Activated CD8-positive, alpha-beta memory T cell treated with anti-CD3 and anti-CD28 coated beads for 48 hours (primary cell): Measurements from ENCODE around the gene TLE1.
A peak's percentile ranks its signal among the peaks of the same experiment; 100 is the strongest.
"Not testable (repeated sequence)": the region's sequence is repeated elsewhere in the genome, so short reads cannot be mapped to it uniquely, and the experiment has no call there.

ENCODE experiments used
- DNase-seq, 3 experiments: peaks; one replicate each; pipeline ENCODE4 v3.0.0-alpha.2; 2020; ENCODE audit warnings: low read depth in 2 of 3, low spot score in 2 of 3

TLE1 gene

DNA sequence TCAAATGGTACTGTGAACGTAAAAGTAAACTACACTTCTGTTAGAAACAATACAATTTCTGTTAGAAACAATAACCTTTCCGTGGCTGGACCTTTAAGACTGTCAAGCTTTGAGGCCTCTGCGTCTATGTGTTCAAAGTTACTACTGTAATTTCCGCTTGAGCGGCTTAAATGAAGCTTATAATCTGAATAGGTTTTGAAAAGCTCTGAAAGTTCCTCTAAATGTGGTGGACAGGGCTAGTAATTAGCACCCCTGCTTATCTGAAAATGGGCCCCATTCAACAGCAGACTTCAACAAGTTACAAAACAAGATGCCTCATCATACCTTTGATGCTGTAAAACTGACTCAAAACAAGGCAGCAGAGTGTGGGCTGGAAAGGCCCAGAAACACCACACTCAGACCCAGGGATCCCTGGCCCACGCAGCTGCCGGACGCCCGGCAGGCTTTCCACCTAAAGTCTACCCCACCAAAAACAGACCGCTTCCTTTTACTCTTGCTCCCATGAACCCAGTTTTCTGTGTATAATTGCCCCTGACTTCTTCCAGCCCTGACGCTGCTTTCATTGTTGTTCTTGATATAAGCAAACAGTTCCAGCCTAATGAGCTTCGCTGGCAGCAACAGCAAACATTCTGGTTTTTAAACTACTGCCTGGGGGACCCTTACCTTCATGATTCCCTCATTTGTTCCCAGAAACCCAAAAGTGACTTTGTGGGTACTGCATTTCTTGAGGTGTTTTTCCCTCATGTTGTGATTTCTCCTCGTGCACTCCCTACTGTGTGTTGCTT, 66.7 kb downstream of the TLE1 start:
- DNase-seq: no peak

DNA sequence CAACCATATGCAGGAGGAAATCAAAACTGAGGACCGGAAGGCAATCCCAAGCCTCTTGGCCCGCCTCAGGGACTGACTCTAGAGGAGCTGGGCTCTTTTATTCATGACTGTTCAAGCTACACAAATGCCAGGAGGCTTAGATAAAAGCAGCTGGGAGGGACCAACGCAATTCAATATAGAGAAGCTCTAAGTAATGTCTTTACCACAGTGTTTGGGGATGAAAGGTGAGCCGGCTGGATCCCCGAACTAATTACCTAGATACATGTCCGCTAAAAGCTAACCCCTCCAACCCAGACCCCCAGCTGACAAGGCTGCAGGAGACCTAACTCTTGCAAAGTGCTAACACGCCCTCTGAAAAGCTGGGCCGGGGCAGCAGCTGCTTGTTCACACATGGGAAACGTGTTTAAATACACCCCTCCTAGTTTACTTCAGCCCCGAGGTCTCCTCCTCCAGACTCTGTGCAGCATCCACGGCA, 67.5 kb downstream of the TLE1 start:
- no peak for DNase-seq

DNA sequence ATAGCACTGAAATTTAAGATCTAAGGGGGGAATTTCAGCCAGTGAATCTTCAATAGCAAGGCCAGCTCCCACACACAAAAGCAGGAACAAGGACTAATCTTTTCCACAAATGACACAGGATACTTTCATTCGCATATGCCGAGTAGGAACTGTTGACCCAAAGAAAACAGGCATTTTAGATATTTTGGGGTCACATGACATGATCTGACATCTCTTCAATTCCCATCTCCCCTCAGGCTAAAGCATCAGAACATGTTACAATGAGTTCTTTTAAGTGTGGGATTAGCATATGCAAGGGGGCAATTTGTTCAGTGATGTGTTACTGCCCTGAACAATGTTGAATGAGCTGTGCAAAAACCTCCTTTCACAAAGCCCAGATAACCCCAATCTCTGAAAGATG, 68.2 kb downstream of the TLE1 start:
- no peak for DNase-seq

DNA sequence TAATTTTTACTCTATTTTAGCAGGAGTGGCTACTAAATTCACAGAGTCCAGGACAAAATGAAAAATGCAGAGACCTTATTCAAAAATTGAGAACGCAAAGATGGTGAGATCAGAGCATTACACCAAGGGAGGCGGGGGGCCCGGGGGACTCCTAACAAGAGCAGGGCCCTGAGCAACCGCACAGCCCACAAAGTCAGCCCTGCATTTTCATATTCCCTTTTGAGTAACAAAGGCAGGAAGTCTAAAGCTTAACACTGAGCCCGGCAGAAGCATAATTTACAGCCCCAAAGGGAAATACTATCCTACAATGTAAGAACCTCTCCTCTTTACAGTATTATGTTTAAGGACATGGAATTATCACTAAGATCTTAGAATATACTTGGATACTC, 69.4 kb downstream of the TLE1 start:
- peak in 1 of 3 experiments; percentile 2 for DNase-seq

DNA sequence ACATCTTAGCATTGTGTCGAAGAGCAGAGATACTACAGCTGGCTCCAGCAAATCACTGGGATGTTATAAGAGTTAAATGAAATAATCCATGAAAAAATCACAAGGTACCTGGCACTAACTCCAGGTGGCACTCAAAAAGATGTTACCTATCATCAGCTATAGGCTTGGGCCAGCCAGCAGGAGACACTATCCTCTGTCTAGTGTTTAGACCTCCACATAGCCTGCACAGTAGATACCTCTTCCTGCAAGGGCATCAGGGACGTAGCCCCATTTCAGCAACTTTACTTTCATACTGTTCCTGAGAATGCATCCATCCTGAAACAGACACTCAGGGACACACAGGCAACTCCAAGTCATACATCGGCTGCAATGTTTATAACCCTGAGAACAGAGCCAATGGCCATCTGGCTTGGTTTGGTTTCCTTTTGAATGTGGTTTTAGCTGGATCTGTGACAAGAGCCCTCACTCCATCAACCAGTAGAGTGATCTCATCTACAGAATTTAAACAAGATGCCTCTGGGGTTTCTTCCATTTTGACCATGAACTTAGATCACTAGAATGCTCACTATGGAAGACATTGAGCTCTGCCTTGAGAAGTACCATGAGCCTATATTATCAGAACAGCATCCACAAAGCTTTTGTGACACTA, 69.9 kb downstream of the TLE1 start:
- no peak for DNase-seq

DNA sequence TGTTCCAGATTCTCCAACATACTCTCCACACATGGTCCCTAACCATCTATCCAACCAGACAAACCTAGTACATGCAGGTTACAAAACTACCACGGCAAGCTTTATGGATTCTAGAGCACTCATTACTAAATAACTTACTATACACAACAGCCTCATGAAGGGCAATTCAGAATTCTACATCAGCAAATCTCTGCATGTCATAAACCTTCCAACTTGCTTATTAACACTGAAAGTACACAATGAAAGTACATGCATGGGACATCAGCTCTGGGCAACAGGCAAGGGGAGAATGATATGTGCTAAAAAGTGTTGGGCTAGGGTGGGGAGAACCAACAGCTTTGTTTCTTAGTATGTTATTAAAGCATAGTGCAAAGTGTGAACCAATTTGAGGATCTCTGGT, 70.4 kb downstream of the TLE1 start:
- no peak for DNase-seq

DNA sequence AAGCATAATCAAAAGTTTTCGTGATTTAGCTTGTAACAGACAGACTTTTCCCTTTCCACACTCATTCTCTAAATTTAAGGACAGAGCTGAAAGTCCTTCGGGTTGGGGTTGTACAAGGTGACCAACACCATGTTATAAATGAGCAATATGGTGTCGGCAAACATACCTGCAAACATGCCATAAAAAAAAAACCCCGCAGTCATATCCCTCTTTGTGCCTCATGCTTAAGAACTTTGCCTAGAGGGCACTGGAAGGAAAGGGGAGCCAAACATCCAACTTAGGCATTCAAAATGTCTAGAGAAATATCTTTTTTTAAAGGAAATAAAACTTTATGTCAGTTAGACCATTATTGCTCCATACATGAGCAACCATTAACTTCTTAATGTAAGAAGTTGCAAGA, 73.2 kb downstream of the TLE1 start:
- no peak for DNase-seq

DNA sequence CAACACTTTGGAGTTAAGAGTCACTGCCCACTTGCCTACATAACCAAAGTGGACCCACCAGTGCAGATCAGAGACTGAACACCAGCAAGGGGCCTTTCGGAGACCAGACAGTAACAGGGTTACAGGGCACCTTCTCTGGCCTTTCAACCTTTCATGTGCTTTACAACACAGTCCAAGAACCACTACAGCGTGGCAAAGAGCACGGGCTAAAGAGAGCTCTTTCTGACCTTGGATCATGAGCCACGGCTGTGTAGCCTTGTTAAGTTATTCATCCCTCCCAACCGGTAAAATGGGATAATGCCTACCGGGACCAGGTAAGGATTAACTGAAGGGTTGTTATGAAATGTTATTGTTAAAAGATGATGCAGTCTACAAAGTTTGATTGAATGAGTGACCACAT, 75.0 kb downstream of the TLE1 start:
- no peak for DNase-seq

DNA sequence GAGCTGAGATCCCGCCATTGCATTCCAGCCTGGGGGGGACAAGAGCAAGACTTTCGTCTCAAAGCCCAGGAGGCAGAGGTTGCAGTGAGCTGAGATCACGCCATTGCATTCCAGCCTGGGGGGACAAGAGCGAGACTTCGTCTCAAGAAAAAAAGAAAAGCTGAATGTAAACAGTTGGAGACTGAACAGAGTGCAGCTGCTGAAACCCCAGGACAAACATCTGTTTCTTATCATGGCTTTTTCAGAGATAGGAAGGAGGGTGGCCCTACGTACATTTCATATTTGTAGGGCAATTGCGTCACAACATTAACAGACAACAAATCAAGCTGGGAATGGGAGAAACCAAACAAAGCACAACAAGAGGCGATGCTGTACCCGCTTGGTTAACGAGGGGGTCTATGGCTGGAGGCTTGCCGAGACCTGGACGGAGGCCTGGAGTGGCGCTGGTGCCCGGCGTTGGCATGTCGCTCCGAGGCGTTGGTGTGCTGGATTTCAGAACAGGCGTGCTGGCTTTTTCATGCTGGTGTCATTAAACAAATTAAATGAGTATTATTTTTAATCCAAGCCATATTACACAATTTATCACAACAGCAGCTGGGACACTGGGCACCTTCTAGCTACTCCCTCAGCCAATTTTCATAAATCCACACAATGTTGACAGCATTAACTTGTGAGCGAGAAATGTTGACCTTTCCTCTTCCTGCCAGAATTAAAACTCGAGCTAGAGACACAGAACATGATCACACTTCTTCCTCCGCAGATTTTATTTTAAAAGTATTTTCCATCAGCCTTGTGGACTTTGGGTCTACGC, 76.1 kb downstream of the TLE1 start:
- no peak for DNase-seq

DNA sequence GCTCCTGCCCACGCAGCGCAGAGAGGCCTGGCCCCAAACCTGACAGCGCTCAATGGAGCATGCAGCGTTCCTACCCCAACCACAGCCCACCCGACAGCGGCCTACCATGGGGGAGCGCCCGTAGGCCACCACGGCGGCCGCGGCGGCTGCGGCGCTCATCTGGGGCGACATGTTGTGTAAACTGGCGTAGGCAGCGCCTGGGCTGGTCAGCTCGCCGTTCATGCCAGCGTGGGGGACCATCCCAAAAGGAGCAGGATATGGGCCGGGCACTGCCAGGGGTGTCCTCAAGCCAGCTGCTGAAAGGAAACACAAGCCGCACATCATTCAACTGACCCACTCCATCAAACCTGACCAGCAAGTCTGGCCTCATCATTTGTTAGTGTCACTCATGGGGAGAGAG, 77.7 kb downstream of the TLE1 start:
- no peak for DNase-seq

DNA sequence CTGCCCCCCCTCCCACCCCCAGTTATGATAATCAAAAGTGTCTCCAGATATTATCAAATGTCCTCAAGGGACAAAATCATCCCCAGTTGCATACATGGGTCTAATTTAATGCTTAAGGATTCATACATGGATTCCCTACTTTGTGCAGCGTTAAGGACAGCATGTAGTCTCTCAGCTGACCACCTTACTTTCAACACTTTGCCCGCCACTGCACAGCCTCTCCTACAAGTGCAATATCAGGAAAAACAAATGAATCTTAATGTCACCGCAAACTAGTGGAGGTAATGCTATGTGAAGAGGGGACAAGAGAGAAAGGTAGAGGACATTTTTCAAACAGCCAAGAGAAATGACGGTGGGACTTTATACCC, 78.6 kb downstream of the TLE1 start:
- no peak for DNase-seq

DNA sequence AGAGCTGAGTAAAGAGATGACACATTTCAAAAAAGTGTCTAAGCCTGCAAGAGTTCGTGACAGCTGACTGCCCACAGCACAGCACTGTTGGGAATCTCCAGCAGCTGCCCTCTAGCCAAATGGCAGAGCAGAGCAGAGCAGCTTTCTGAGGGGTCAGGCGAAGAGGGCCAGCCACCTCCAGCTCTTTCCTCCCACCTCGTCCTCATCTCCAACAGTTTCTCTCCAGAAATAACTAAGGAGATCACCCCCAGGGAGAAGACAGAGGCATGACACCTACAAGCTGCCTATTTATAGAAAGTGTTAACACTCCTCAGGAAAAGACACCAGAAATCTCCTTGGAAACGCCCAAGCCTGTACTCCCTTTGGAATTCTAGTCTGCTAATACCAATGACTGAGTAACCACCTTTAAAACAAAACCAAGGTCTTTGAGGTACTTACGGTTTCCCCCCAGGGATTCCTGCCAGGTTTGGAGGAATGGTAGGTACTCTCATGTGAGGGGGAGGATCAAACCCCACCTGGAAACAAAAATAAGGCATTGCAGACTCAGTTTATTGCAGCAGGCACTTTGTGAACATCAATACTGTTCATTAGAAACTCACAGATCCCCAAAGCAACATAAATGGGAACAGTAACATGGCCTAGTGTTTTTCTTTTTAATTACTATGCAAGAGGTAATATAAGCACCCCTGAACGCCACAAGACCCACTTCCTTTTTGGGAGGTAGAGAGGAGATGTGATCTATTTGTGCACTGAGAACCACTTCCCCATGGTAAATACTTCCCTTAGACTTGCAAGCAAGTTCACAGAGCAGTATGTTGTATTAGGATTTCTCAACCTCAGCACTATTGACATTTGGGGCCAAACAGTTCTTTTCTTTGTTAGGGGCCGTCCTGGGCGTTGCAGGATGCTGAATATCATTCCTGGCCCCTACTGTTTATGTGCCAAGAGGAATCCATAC, 79.3 kb downstream of the TLE1 start:
- DNase-seq: no peak

DNA sequence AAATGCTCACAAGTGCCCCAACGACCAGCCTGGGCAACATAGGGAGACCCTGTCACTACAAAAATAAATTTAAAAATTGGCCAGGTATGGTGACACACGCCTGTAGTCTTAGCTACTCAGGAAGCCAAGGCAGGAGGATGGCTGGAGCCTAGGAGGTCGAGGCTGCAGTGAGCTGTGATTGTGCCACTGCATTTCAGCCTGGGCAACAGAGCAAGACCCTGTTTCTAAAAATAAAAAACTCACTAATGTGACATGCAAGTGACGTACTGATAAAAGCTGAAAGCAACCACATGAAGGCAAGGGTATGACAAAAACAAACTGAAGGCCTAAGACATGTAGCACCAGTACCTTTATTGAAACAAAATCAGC, 81.1 kb downstream of the TLE1 start:
- no peak for DNase-seq

DNA sequence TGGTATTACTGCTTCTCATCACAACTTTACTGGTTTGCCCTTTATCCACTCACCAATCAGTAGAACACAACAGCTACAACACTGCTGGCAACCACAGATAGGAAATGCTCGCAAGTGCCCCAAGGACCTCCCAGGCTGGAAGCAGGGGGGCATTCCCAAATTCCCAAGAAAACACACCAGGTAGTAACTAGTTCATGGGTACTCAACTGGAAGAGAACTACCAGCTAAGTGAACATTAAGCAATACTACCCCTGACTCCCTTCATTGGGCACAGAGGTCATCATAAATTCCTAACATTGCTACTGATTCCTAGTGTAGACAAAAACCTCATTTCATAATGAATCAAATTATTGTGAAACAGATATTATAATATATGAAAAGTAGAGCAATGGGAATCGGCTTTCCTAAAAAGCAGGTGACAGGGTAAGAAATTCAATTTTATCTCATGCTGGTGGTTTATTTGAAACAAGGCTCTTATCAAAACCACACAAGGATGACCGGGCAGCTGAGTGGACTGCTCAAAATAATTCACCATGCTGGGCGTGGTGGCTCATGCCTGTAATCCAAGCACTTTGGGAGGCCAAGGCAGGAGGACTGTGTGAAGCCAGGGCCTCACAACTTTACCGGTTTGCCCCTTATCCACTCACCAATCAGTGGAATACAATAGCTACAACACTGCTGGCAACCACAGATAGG, 81.6 kb downstream of the TLE1 start:
- DNase-seq: no peak

DNA sequence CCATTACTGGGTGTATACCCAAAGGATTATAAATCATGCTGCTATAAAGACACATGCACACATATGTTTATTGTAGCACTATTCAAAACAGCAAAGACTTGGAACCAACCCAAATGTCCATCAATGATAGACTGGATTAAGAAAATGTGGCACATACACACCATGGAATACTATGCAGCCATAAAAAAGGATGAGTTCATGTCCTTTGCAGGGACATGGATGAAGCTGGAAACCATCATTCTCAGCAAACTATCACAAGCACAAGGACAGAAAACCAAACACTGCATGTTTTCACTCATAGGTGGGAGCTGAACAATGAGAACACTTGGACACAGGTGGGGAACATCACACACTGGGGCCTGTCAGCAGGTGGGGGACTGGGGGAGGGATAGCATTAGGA, 83.1 kb downstream of the TLE1 start:
- DNase-seq: not testable (repeated sequence)

DNA sequence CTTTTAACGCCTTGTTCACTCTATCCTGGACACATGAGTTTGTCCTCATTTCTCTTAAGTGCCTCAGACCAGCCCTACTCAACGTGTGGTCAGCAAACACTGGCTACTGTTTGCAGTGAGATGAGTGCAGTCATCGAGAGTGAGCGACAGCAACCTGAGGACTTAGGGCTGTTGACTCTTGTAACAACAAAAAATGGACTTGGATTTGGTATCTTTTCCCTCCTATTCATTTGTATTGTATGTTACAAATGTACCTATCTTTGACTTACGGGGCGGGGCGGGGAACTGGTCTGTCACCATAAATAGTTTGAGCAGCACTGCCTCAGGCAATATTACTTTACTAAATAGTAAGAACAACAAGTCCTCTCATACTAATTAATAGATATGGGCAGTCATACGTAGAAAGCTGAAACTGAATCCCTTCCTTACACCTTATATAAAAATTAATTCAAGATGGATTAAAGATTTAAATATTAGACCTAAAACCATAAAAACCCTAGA, 84.1 kb downstream of the TLE1 start:
- no peak for DNase-seq

DNA sequence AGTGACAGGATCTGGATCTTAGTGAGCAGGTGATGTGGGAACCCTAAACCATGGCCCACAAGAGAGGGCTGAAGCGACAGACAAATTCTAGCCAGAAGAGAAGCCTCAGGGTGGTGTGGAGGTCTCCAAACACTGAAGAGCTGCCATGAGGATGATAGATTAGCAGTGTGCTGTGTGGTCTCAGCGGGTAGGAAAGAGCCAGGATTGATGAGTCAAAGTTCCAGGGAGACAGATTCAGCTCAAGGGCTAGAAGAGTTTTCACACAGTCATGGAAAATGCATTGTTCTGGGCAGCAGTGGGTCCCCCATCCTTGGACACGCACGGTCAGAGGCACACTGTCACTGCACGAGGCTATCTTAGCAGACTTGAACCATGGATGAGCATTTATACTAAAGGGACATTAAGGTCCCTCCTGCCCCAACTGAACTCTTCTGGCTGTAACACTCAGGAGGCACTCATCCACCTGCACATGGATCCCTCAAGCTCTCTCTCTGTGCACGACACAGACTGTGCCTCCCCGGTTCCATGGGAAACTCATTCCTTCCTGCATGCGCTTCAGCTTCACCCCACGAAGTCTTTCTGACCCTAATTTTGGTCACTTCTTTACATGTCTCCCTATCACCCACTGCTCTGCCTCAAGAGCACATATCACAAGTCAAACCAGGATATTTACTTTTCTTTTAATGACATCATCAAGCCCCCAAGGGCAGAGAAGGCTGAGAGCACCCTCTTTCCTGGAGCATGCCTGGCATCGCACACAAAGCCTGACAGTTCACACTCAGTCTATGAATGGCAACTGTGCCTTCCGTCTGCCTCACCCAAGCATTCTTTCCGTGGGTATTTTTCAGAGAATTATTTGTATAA, 84.8 kb downstream of the TLE1 start:
- no peak for DNase-seq

DNA sequence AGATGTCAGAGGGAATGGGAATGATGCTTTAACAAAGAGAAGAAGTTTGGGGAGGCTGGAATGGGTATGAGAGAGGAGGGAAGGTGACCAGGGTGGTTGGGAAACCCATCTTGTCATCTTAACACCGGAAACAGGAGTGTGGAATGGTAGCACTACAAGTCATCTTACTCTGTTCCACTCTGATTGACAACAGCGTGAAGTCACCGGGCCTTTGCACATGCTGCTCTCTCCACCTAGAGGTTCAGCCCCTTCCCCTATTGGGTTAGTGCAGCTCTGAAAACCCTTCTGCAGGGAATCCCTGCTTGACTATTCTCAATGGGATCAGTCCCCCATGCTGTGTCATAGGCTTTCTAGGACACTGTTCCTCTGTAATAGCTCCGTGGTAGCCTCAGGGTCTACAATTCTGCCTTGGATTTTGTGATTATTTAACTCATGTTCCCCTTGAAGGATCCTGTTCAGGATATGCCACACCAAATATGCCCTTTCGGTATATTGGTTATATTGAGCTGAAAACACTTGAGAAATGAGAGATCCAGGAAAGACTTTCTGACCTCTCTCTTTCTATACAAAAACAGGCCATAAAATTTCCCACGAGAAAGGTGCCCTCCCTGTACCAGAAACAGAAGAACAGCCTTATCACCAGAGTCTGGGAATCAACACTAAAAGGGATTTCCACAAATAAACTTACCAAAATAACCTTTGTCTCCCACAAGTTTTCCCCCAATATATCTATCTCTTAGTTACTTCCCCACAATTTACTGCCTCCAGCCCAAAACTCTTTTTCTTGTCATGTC, 86.3 kb downstream of the TLE1 start:
- DNase-seq: no peak
